Hepatocyte (in vitro differentiated cells): ENCODE results near the gene LARP1. TPM values are rescaled to one million over a fixed set of nuclear protein-coding genes. Genes with fewer than 3 reads are reported as not detected.

Experiments used
- DNase-seq: peaks from one replicate; pipeline ENCODE4 v3.0.0-alpha.2; 2016; ENCODE audit warnings: low spot score
- H2AFZ ChIP-seq: fragments of 200-600 bp; sonication (generic); 2 replicates; pipeline ENCODE4 v1.6.0; 2016; ENCODE audit warnings: antibody characterized with exemption, mild to moderate bottlenecking
- H3K27ac ChIP-seq: fragments of 200-600 bp; sonication (generic); 2 replicates; pipeline ENCODE4 v1.5.1; 2016; ENCODE audit warnings: mild to moderate bottlenecking
- H3K27me3 ChIP-seq: fragments of 200-600 bp; sonication (generic); 2 replicates; pipeline ENCODE4 v1.6.1; 2016
- H3K36me3 ChIP-seq: fragments of 200-600 bp; sonication (generic); replicated peaks from 2 replicates; pipeline ENCODE4 v1.5.1; 2016; ENCODE audit warnings: low read depth; ENCODE audit not compliant: insufficient read depth
- H3K4me1 ChIP-seq: fragments of 200-600 bp; sonication (generic); 2 replicates; pipeline ENCODE4 v1.5.1; 2016; ENCODE audit warnings: mild to moderate bottlenecking, moderate library complexity; ENCODE audit not compliant: insufficient read depth
- H3K4me2 ChIP-seq: fragments of 200-600 bp; sonication (generic); 2 replicates; pipeline ENCODE4 v1.6.0; 2016
- H3K4me3 ChIP-seq: fragments of 200-600 bp; sonication (generic); 2 replicates; pipeline ENCODE4 v1.5.1; 2016; ENCODE audit warnings: mild to moderate bottlenecking
- H3K79me2 ChIP-seq: fragments of 200-600 bp; sonication (generic); 2 replicates; pipeline ENCODE4 v1.6.0; 2017; ENCODE audit warnings: mild to moderate bottlenecking
- H3K9me2 ChIP-seq: fragments of 200-600 bp; sonication (generic); replicated peaks from 2 replicates; pipeline ENCODE4 v1.6.0; 2017; ENCODE audit warnings: mild to moderate bottlenecking; ENCODE audit not compliant: insufficient read depth
- H3K9me3 ChIP-seq: fragments of 200-600 bp; sonication (generic); 2 replicates; pipeline ENCODE4 v1.5.1; 2016; ENCODE audit warnings: low read depth, mild to moderate bottlenecking
- H4K20me1 ChIP-seq: fragments of 200-600 bp; sonication (generic); 2 replicates; pipeline ENCODE4 v1.6.0; 2016; ENCODE audit warnings: mild to moderate bottlenecking; ENCODE audit not compliant: insufficient read depth, poor library complexity, severe bottlenecking
- CTCF ChIP-seq: fragments of 200-600 bp; sonication (generic); IDR thresholded peaks from 2 replicates; pipeline ENCODE4 v1.5.1; 2016; ENCODE audit warnings: antibody characterized with exemption, mild to moderate bottlenecking; ENCODE audit not compliant: poor library complexity
- EZH2 ChIP-seq: fragments of 200-600 bp; sonication (generic); IDR thresholded peaks from 2 replicates; pipeline ENCODE4 v1.6.1; 2016; ENCODE audit warnings: antibody characterized with exemption, mild to moderate bottlenecking, borderline replicate concordance
- EZH2phosphoT487 ChIP-seq: fragments of 200-600 bp; sonication (generic); IDR thresholded peaks from one replicate; pipeline ENCODE4 v1.6.1; 2018; ENCODE audit warnings: antibody characterized with exemption, mild to moderate bottlenecking, low read depth, moderate library complexity; ENCODE audit not compliant: unreplicated experiment, severe bottlenecking
- WGBS: methylation state at CpG from one replicate; pipeline ENCODE4 v1.1.6; 2016; ENCODE audit warnings: low lambda C conversion rate; ENCODE audit errors: missing lambda C conversion rate; 5-methylcytosine and 5-hydroxymethylcytosine counted together
- polyA plus RNA-seq: library from polyadenylated mRNA; unstranded; fragments of >200 nt; fragmentation: Nextera tagmentation; extraction: Ambion mirVana; gene quantifications from 2 replicates; pipeline ENCODE4 v1.2.1, GENCODE V29; 2016
- total RNA-seq: library from RNA; depleted of rRNA; stranded (reverse); fragments of >200 nt; gene quantifications from 2 replicates; pipeline ENCODE4 v1.2.3, GENCODE V29; 2014

LARP1 gene
- total and polyA plus RNA-seq, 2 experiments from 2014 or later, result 62.9 to 75.0 TPM

- H3K27ac ChIP-seq, result no peak overlapping the region
- H3K36me3 ChIP-seq, result peaks cover 1% of the 10 kb centered on the region
- peaks cover 33% of the 10 kb centered on the region for H3K79me2 ChIP-seq
- no peak for DNase-seq
- peaks cover 7% of the 10 kb centered on the region for H4K20me1 ChIP-seq
- no peaks in the 10 kb centered on the region for H3K9me3 ChIP-seq
- H3K9me2 ChIP-seq, result no peaks in the 10 kb centered on the region
- no peaks in the 10 kb centered on the region for H3K4me1 ChIP-seq
- H3K4me3 ChIP-seq, result no peak overlapping the region
- no peak for TF ChIP-seq EZH2phosphoT487
- TF ChIP-seq CTCF, result no peak
- no peak for TF ChIP-seq EZH2
- no peak overlapping the region for H3K4me2 ChIP-seq
- WGBS, result 85% methylated on average over 4 of the region's 4 CpGs
- no peaks in the 10 kb centered on the region for H3K27me3 ChIP-seq
- H2AFZ ChIP-seq, result no peak overlapping the region
Measured at GRCh38 chr5:154806176-154806575, 51.0 kb downstream of the LARP1 start.

- WGBS, result 94% methylated on average over 7 of the region's 7 CpGs
- no peak for TF ChIP-seq EZH2phosphoT487
- no peak for TF ChIP-seq EZH2
- TF ChIP-seq CTCF, result no peak
- Histone ChIP-seq H3K4me1 (no peaks in the 10 kb centered on the region), H3K27ac (no peak overlapping the region), H3K4me2 (no peak overlapping the region), H3K36me3 (no peaks in the 10 kb centered on the region), H3K4me3 (no peak overlapping the region), H2AFZ (no peak overlapping the region), H3K79me2 (peaks cover 16% of the 10 kb centered on the region), H3K9me2 (no peaks in the 10 kb centered on the region), H4K20me1 (no peaks in the 10 kb centered on the region), H3K27me3 (no peaks in the 10 kb centered on the region), H3K9me3 (no peaks in the 10 kb centered on the region)
- DNase-seq, result no peak
Measured at GRCh38 chr5:154811239-154811638, 56.1 kb downstream of the LARP1 start.

GRCh38 chr5:154811653-154812465 lies 56.7 kb downstream of the LARP1 start:
- no peaks in the 10 kb centered on the region for H3K9me3 ChIP-seq
- 62% methylated on average over 3 of the region's 3 CpGs for WGBS
- H3K9me2 ChIP-seq, result no peaks in the 10 kb centered on the region
- H3K4me1 ChIP-seq, result no peaks in the 10 kb centered on the region
- H3K36me3 ChIP-seq, result no peaks in the 10 kb centered on the region
- no peaks in the 10 kb centered on the region for H3K27me3 ChIP-seq
- H2AFZ ChIP-seq, result no peak overlapping the region
- no peak overlapping the region for H3K4me2 ChIP-seq
- TF ChIP-seq CTCF (peak; percentile 82), EZH2phosphoT487 (no peak)
- H3K27ac ChIP-seq, result no peak overlapping the region
- H3K4me3 ChIP-seq, result no peak overlapping the region
- no peaks in the 10 kb centered on the region for H4K20me1 ChIP-seq
- peaks cover 18% of the 10 kb centered on the region for H3K79me2 ChIP-seq
- DNase-seq, result peak; percentile 68
